Activated CD4-positive, alpha-beta T cell treated with anti-CD3 and anti-CD28 coated beads for 4 hours (primary cell): ENCODE results near the gene IKZF1.

Source experiments
- DNase-seq, 2 donors: peaks; one replicate each; pipeline ENCODE4 v3.0.0-alpha.2; 2020

The IKZF1 gene

DNA sequence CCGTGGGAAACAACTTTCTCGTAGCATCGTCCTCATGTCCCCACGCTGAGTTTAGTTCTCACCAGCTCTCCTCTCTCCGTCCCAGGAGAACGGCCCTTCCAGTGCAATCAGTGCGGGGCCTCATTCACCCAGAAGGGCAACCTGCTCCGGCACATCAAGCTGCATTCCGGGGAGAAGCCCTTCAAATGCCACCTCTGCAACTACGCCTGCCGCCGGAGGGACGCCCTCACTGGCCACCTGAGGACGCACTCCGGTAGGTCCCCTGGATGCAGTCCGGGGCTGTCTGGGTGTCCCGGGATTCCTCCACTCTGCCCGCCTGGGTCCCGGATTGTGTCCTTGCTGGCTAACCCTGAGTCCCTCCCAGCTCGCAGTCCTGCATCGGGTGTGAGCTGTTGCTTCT, 77.9 kb downstream of the IKZF1 start:
- DNase-seq: no peak

DNA sequence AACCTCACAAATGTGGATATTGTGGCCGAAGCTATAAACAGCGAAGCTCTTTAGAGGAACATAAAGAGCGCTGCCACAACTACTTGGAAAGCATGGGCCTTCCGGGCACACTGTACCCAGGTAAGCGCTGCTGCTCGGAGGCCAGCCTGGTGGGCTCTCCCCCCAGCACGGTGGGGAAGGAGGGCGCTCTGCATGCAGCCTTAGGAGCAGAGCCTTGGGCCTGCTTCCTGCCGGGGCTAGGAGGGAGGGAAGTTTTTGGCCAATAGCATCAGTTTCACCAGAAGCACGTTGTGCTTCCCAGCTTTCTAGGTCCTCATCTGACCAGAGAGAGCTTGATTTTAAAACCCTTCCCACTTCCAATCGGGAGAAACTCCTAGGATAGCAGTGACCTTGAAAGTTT, 82.8 kb downstream of the IKZF1 start:
- no peak for DNase-seq

DNA sequence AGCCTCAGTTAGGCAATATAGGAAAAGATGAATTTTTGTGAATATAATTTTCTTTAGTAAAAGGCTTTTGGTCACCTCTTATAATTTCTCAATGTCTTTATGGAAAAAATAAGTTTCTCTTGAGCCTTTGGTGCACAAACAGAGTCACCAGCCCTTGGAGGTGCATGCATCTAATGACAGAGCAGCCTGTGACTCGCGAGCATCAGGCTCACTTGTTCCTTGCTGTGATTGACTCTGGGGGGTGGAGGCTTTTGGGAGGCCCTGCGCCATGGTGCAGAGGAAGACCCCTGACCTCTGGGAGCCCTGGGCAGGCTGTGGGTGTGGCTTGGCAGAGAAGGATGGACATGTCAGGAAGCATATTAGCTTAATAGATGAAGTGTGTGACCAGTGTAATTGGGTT, 85.4 kb downstream of the IKZF1 start:
- DNase-seq: peak; percentile 29 to 42

DNA sequence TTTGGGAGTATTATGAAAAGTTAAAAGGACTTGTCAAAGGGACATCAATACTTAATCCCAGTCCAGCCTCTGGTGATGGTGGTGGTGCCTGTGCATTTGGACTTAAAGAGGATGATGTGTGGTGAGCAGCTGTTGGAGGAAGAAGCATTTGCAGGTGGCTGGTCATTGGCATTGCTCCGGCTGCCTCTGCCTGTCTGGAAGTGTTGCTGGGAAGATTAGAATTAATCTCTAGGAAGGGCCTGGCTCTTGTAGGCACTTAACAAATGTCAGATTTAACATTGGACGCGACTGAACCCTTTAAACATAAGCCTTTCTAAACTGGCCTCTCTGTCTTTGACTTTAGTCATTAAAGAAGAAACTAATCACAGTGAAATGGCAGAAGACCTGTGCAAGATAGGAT, 86.9 kb downstream of the IKZF1 start:
- DNase-seq: no peak

DNA sequence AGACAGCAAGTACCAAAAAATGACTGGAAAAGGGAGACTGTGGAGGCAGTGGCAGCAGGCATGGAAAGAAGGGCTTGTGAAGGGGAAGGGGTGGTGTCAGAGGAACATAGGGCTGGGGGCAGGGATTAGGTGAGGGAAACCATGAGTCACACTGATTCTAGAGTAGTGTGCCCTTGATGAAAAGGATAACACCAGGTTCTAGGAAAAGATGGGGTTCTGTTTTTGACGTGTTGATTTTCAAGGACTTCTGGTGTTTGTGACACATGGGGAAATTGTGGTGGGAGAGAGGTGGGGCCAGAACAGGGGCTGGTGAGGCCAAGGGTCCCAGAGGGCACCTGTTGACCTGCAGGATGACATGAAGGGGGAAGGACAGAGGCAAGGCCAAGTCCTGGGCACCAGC, 88.6 kb downstream of the IKZF1 start:
- peak; percentile 43 to 63 for DNase-seq

DNA sequence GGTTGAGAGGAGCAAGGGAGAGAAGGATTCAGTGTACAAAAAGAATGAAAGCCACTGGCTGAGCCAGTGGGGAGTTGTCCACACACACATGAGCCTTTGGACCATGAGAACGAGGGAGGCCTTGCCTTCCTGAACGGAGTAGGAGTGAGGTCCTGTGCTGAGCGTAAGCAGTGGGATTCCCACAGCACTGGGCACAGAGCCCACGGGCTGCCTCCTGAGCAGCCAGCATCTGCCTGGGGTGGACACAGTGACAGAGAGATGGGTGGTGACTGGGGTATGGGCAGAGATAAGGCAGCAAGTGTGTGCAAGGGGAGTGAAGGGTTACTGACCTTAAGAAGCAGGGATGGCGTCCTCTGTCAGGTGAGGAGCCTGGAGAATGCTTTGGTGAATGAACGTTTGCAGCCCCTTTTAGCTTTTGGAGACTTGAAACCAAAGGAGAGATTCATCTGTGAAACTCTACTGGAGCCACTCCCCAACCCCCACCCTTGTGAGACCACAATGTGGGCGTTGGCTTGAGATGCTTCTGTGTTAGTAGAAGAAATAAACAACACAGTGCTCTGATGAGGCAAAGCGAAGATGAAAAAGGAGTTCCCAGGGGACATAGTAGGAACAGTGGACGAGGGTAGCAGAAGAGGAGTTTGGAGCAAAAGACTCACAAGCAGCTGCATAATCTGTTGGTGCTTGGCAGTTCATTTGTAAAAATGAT, 89.2 kb downstream of the IKZF1 start:
- DNase-seq: peak; percentile 46 to 47

DNA sequence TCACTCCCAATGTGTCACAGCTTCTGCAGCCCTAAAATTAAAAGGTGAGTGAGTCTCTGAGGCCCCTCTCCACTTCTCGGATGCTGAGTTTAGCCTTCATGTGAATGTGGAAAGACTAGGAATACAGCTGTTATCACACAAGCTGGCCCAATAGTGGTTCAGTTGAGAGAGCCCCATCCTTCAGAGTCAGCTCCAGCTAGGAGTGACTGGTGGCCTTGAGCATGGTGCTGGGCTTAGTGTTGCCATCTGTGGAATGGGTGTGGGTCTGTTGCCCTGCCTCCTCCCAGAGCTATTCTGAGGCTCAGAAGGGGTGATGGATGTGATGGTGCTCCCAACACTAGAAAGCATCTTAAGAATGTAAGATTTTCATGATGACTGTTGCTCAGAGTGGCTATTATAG, 89.8 kb downstream of the IKZF1 start:
- no peak for DNase-seq

DNA sequence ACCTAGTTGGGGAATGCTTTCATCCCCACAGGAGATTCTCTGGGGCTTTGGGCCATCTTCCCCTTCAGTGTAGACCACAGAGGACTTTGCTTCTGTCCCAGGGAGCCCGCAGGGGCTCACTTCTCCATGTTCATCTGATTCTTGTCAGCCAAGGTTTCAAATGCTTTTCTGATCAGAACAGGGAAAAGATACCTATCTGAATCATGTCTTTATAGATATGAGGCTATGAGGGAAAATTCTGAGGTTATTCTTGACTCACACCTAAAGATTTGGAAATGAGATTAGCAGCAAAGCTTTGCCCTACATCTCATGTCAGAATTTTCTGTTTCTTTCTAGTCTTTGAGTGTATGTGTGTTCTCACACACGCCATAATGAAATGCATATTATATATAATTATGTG, 92.3 kb downstream of the IKZF1 start:
- no peak for DNase-seq

DNA sequence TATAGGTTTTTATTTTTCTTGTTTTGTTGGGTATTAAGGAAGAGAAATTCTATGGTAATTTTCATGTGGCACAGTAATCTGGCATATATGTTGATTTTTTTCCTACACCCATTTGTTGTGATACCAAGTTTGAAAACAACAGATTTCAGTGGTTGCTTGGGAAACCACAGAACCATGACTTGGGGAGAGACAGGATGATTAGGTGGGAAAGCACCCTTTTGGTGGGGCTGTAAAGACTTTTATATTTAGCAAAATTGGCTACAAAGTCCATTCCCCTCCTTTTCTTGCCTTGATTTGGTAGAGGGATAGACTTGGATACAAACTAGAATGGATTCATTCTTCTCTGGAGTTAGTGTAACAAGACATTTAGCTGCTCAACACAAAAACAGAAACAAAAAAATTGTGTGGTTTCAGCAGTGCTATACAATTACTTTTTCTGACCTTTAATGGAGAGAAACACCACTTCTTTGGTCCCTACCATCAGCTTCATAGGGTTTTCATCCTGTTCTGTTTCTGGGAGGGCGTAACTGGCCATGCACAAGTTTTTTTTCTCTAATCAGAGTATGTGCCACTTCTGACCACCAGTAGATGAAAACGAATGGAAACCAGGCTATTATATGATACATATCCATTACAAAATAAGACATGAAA, 92.9 kb downstream of the IKZF1 start:
- no peak for DNase-seq

DNA sequence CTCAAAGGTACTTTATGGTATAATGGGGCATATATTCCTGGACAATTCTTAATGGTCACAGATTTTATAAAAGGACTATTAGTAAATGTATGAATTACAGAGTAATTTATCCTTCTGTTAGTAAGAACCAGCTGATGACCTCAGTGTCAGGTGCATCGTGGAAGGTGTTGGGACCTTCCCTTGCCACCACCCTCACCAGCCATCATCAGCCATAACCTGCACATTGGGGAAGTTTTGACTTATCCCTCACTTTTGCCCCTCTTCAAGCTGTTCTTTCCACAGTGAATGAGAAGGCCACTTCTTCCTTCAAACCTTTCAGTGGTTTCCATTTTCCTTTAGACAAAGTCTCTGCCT, 93.4 kb downstream of the IKZF1 start:
- no peak for DNase-seq

DNA sequence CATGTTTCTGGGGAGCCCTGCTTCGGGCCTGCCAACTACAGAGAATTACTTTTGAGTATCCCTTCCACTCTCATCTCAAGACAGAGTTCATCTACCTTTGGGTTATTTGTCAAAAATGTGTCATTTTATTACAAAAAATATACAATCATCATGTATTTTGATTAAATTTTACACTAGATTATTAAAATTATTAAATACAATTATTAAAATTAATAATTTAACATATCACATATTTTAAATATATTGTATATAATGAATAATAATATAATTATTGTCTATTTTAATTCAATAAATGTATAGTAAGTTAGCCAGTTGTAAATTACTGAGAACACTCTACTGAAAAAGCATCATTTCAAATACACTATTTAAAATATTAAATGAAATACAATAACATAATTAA, 94.7 kb downstream of the IKZF1 start:
- no peak for DNase-seq

DNA sequence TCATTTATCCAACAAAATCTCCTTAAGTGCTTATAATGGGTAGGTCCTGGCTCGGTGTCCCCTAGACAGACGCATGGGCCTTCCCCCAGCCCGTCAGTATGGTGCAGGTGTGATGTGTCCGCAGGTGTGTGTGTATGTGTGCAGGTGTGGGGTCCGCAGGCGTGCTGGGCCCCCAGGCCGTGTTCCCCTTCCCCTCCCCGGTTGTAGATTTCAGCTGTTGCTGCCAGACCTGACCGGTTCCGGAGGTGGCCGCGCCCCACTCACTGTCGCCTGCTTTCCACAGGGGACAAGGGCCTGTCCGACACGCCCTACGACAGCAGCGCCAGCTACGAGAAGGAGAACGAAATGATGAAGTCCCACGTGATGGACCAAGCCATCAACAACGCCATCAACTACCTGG, 95.1 kb downstream of the IKZF1 start:
- DNase-seq: no peak

DNA sequence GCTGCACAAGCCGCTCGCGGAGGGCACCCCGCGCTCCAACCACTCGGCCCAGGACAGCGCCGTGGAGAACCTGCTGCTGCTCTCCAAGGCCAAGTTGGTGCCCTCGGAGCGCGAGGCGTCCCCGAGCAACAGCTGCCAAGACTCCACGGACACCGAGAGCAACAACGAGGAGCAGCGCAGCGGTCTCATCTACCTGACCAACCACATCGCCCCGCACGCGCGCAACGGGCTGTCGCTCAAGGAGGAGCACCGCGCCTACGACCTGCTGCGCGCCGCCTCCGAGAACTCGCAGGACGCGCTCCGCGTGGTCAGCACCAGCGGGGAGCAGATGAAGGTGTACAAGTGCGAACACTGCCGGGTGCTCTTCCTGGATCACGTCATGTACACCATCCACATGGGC, 95.6 kb downstream of the IKZF1 start:
- DNase-seq: no peak

DNA sequence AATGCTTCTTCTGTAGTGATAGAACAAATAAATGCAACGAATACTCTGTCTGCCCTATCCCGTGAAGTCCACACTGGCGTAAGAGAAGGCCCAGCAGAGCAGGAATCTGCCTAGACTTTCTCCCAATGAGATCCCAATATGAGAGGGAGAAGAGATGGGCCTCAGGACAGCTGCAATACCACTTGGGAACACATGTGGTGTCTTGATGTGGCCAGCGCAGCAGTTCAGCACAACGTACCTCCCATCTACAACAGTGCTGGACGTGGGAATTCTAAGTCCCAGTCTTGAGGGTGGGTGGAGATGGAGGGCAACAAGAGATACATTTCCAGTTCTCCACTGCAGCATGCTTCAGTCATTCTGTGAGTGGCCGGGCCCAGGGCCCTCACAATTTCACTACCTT, 99.9 kb downstream of the IKZF1 start:
- DNase-seq: no peak

DNA sequence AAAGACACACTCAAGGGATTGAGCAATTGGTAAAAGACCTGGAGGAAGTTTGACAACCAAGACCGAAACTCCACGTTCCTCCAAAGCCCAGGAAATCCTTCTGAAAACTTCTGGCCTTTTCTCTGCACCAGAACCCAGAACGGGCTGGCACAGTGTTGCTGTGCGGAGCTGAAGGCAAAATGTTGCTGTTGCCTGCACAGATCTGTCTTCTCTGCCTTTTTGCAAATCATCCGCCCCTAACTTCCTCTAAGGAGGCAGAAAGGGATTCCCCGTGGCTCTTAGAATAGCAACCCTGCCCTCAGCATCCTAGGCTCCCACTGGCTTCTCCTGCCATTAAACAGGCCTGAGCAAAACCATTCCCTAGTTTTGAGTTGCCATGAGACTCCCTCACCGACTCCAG, 100.7 kb downstream of the IKZF1 start:
- DNase-seq: no peak

DNA sequence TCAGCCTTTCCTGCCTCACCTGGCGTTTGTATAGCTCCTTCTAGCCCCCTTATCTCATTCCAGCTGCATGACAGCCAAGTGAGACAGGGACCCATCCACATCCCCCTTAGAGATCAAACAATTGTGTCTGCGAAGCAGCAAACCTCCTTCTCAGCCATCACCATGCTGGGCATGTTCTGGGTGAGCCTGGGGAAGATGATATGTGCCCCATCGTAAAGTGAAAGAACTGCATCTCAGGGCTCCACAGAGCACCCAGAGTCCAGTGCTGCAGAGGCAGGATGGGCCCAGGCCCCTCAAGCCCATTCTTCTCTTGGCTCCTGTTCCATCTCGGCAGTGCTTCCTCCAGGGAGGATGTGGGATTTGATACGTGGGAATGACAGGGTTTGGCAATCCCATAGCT, 102.4 kb downstream of the IKZF1 start:
- no peak for DNase-seq

DNA sequence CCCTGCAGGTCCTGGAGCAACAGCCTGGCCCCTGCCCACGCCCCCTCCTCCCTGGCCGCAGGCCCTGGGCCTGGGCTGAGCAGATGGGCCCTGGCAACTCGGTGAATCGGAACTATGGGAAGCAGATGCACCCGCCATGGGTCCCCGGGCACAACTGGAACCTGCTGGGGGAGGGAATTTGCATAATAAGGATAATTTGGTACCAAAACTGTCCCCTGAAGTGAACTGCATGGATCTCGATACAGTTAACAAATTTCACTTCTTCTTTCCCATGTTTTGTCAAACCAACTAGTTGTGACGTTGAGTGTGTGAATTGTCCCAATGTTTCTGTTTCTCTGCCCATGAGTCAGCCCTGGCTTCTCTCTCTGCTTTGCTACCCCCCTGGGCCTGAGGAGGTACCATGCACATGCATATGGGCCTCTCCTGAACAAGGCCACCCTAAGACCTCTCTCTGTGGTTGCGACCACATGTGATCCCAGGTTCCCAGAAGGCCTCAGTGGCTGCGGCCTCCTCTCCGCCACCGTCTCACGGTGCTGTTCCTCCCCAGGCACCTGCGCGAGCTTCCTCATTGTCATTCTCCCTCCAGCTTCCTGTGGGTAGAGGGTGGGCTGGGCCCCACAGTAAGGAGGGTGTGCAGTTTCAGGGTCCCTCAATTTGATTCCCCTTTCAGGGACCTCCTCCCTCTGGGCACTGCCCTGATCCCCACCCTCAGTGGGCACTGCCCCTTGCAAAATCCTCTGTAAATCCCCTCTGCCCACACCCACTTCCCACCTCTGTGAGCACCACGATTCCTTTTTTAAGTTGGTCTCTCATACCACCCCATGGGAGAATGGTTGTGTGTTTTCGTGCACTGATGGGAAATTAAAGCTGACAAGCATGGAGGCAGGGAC, 105.6 kb downstream of the IKZF1 start:
- no peak for DNase-seq

DNA sequence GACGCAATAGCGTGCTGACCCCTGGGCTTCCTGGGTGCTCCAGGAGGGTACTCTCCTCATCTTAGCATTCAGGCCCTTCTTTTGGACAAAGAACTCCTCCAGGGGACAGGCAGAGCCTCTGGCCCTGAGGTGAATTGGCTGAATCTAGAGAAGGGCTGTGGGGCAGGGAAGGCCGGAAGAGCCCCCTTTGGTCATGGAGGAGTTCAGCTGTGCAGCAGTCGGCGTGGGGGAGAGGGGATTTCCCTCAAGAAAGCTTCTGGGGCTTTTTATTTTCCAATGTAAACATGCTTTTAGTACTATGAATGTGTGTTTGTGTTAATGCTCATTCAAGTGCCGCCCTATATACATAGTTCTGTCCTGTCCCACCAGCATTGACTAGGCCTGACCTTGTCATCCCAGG, 106.8 kb downstream of the IKZF1 start:
- DNase-seq: no peak

DNA sequence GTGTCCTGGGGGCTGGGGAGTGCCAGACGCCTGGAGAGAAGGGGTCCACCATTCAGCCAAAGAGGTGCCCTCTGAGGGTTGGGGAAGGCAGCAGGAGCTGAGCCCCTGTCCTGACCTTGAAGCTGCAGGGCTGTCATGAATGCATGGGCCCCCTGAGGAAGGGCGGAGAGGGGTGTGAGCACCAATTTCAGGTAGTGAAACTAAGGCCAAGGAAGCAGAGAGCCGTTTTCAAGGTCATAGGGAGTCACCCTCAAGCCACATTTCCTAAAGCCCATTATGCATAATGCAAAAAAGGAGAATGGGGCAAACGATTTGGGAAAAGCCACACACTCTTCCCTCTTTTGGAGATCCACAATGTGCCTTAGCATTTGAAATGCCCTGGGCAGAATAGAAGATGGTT, 108.5 kb downstream of the IKZF1 start:
- no peak for DNase-seq

DNA sequence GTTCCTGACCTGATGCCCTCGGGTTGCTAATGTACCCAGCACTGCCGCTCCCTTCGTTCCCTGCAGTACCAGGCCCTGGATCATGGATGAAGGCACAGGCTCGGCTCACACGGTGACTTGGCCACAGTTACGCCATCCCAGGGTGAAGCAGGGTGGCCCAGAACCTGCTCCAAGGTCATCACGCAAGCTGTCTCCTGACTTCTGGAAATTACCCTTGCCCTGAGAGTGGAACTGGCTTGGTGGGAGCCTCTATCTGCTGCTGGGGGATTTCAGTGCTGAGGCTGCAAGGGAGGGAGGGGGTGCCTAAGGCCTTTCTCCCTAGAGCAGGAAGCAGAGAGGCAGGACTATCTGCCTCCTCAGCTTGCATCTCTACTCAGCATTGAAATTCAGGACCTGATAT, 109.0 kb downstream of the IKZF1 start:
- DNase-seq: no peak

DNA sequence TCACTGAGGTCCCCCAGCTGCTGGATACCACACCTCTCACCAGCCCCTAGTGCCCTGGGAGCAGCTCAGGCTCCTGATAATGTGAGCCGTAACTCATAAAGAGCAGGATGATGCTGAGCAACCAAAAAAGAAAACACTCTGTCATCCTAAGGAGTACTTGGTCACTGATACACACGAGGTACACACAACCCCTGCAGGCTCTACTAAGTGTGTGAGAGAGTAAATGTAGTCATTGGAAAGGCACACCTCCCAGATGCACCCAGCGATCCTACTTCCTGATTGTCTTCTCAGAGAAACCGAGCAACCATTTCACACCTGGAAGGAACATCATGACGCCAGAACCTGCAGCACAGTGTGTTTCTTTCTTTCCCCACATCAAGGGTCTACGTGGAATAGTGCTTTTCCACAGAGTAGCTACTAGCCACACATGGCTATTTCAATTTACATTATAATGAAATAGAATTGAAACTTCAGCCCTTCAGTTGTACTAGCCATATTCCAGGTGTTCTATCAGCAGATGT, 111.4 kb downstream of the IKZF1 start:
- DNase-seq: no peak

DNA sequence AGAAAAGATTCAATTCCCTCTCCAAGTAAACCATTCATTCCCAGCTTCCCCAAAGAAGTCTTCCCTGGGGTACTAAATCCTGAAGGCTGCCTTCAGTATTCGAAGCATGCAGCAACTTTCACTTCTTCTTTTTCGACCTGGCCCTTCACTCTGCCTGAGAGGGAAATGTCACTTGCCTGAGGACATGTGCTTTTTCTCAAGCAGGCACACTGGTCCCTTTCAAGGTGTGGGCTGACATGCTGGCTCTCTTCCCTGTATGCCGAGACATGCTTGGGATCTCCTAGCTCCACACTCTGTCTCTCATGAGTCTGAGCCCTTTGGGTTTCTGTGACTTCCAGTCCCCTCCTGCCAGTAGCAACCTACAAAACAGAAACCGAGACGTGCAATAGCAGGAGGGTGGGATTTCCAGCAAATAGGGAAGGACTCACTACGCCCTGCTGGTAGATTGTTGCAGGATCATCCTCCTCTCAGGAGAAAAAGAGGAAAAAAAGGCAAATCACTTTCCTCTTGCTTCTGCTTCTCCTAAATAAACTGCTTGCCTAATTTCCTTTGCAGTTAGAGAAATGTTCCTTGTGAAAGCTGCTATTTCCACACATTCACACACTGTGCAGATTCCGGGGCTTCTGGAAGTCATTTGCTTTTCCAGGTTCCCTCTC, 112.1 kb downstream of the IKZF1 start:
- no peak for DNase-seq

DNA sequence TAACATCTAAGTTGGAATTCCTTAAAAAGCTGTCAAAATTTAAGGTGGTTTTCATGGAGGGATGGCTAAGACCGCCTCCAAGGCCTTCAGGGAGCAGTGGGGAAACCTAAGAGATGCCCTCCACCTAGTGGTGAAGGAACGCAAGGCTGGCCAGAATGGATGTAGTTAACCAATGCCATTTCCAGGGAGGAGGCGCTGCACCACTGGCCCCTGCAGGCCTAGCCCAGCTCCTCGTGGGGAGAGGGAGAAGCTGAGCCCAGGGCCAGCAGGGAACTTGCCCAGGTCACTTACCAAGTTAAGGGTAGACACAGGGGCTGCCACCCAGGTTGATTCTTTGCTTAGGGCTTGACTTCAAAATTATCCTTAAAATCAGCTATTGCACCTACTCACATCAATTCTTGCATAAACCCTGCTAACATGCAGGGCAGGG, 113.6 kb downstream of the IKZF1 start:
- peak; percentile 67 to 77 for DNase-seq
